HepG2 (cell line): ENCODE results near the gene OR5M10.

ENCODE experiments used
- ATF4 ChIP-seq, 2 experiments: fragments of 450-650 bp in 1 of 2; sonication (generic) in 1 of 2; formaldehyde crosslinking; IDR thresholded peaks; 2 replicates each; pipeline versions ENCODE4 v1.5.0 to v1.8.0; 2020 to 2022; ENCODE audit warnings: mild to moderate bottlenecking in 1 of 2, missing genetic modification reagents in 1 of 2
- KDM1A ChIP-seq: IDR thresholded peaks from 2 replicates; pipeline ENCODE4 v1.6.1; 2016; ENCODE audit warnings: missing compliant biosample characterization
- MED1 ChIP-seq: sonication (generic); formaldehyde crosslinking; IDR thresholded peaks from 2 replicates; pipeline ENCODE4 v1.4.0; 2020; ENCODE audit warnings: missing genetic modification reagents
- NFIC ChIP-seq: IDR thresholded peaks from 2 replicates; pipeline ENCODE4 v1.6.1; 2012; ENCODE audit warnings: mild to moderate bottlenecking, low read length, inconsistent platforms

GRCh38 chr11:56545531-56545930 is 32.0 kb downstream of the OR5M10 start:
- TF ChIP-seq NFIC: no peak
- TF ChIP-seq MED1 (CRISPR knock-in tag): no peak
- TF ChIP-seq KDM1A (CRISPR knock-in tag): no peak
- TF ChIP-seq ATF4 (CRISPR knock-in tag; IDR thresholded peaks at IDR 0.05): no peak
